HG03039 (cell line): ENCODE data around the gene ART1.

ENCODE experiments used
- ATAC-seq: cut with Tn5 transposase; IDR thresholded peaks from one replicate; pipeline ENCODE4 v1.9.1; 2021; ENCODE audit warnings: mild to moderate bottlenecking, moderate library complexity; ENCODE audit not compliant: unreplicated experiment

The ART1 gene

GRCh38 chr11:3712274-3712673, 67.3 kb downstream of the ART1 start:
- no peak for ATAC-seq
